Loucy (cell line): ENCODE data around the gene LRP1-AS.

Experiments used
- H2AFZ ChIP-seq: fragments of 200-600 bp; sonication (generic); 2 replicates; pipeline ENCODE4 v1.6.0; 2016; ENCODE audit warnings: antibody characterized with exemption, mild to moderate bottlenecking, low read length, moderate library complexity
- H3F3A ChIP-seq: fragments of 200-600 bp; 2 replicates; pipeline ENCODE4 v1.6.0; 2016; ENCODE audit warnings: antibody characterized with exemption, low read depth, mild to moderate bottlenecking
- H3K27me3 ChIP-seq: fragments of 200-600 bp; sonication (generic); 2 replicates; pipeline ENCODE4 v1.6.1; 2014; ENCODE audit warnings: low read length, mild to moderate bottlenecking; ENCODE audit not compliant: insufficient read depth, poor library complexity, severe bottlenecking
- H3K36me3 ChIP-seq: fragments of 200-600 bp; sonication (generic); 2 replicates; pipeline ENCODE4 v1.6.1; 2016; ENCODE audit warnings: low read length; ENCODE audit not compliant: insufficient read depth
- H3K4me1 ChIP-seq: fragments of 200-600 bp; sonication (generic); 2 replicates; pipeline ENCODE4 v1.5.1; 2014; ENCODE audit warnings: low read length, mild to moderate bottlenecking; ENCODE audit not compliant: insufficient read depth, poor library complexity, severe bottlenecking
- H3K4me2 ChIP-seq: fragments of 200-600 bp; sonication (generic); 2 replicates; pipeline ENCODE4 v1.6.0; 2014; ENCODE audit warnings: antibody characterized with exemption, low read length, low read depth, mild to moderate bottlenecking; ENCODE audit not compliant: poor library complexity, severe bottlenecking
- H3K4me3 ChIP-seq: fragments of 200-600 bp; sonication (generic); 2 replicates; pipeline ENCODE4 v1.5.1; 2014; ENCODE audit warnings: low read length, mild to moderate bottlenecking, mixed read lengths; ENCODE audit not compliant: poor library complexity, severe bottlenecking
- H3K79me2 ChIP-seq: fragments of 200-600 bp; sonication (generic); 2 replicates; pipeline ENCODE4 v1.6.1; 2014; ENCODE audit warnings: low read length; ENCODE audit not compliant: insufficient read depth
- H3K9ac ChIP-seq: fragments of 200-600 bp; sonication (generic); 2 replicates; pipeline ENCODE4 v1.6.0; 2014; ENCODE audit warnings: mild to moderate bottlenecking, low read depth, low read length, moderate library complexity; ENCODE audit not compliant: poor library complexity, severe bottlenecking
- H3K9me2 ChIP-seq: fragments of 200-600 bp; sonication (generic); replicated peaks from 2 replicates; pipeline ENCODE4 v1.6.1; 2016; ENCODE audit warnings: low read depth, low read length, mixed read lengths
- H3K9me3 ChIP-seq: fragments of 200-600 bp; sonication (generic); 2 replicates; pipeline ENCODE4 v1.6.1; 2014; ENCODE audit warnings: mild to moderate bottlenecking, antibody characterized with exemption, low read length, low read depth; ENCODE audit not compliant: insufficient read depth
- H4K20me1 ChIP-seq: fragments of 200-600 bp; sonication (generic); 2 replicates; pipeline ENCODE4 v1.6.0; 2014; ENCODE audit warnings: antibody characterized with exemption, low read length, mild to moderate bottlenecking; ENCODE audit not compliant: insufficient read depth, poor library complexity, severe bottlenecking
- EZH2phosphoT487 ChIP-seq: fragments of 200-600 bp; IDR thresholded peaks from 2 replicates; pipeline ENCODE4 v1.6.1; 2018; ENCODE audit warnings: antibody characterized with exemption, mild to moderate bottlenecking, moderate library complexity, borderline replicate concordance
- TF ChIP-seq, protein P1 (sequence below): fragments of 200-600 bp; sonication (generic); conservative IDR thresholded peaks from 2 replicates; pipeline ENCODE4 v1.5.1; 2014; ENCODE audit warnings: mild to moderate bottlenecking, antibody characterized with exemption, low read length

LRP1-AS gene

GRCh38 chr12:57178213-57178612 lies 30.8 kb upstream of the LRP1-AS start:
- Histone ChIP-seq H4K20me1 (no peaks in the 10 kb centered on the region), H3K9me2 (no peaks in the 10 kb centered on the region), H3F3A (no peaks in the 10 kb centered on the region), H3K9ac (no peak overlapping the region), H3K4me1 (no peaks in the 10 kb centered on the region), H2AFZ (no peak overlapping the region), H3K4me3 (no peak overlapping the region), H3K79me2 (no peaks in the 10 kb centered on the region), H3K4me2 (no peak overlapping the region), H3K27me3 (no peaks in the 10 kb centered on the region), H3K36me3 (no peaks in the 10 kb centered on the region), H3K9me3 (no peaks in the 10 kb centered on the region)
- TF ChIP-seq, protein P1, sequence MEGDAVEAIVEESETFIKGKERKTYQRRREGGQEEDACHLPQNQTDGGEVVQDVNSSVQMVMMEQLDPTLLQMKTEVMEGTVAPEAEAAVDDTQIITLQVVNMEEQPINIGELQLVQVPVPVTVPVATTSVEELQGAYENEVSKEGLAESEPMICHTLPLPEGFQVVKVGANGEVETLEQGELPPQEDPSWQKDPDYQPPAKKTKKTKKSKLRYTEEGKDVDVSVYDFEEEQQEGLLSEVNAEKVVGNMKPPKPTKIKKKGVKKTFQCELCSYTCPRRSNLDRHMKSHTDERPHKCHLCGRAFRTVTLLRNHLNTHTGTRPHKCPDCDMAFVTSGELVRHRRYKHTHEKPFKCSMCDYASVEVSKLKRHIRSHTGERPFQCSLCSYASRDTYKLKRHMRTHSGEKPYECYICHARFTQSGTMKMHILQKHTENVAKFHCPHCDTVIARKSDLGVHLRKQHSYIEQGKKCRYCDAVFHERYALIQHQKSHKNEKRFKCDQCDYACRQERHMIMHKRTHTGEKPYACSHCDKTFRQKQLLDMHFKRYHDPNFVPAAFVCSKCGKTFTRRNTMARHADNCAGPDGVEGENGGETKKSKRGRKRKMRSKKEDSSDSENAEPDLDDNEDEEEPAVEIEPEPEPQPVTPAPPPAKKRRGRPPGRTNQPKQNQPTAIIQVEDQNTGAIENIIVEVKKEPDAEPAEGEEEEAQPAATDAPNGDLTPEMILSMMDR, result no peak
- no peak for TF ChIP-seq EZH2phosphoT487

DNA sequence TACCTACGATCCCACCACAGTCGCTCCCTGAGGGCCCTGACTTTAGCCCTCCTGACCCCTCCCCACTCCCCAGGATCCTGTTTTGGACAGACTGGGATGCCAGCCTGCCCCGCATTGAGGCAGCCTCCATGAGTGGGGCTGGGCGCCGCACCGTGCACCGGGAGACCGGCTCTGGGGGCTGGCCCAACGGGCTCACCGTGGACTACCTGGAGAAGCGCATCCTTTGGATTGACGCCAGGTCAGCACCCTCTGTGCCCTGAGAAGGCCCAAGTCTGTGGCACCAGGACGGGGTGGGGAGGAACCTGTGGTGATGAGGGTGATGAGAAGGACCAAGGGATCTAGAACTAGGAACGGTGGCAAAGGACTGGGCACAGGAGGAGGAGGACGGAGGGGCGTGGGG lies 29.9 kb upstream of the LRP1-AS start:
- Histone ChIP-seq H3F3A (no peaks in the 10 kb centered on the region), H3K27me3 (no peaks in the 10 kb centered on the region), H3K4me3 (no peak overlapping the region), H3K9ac (no peak overlapping the region), H4K20me1 (no peaks in the 10 kb centered on the region), H3K9me3 (no peaks in the 10 kb centered on the region), H3K4me2 (no peak overlapping the region), H3K9me2 (no peaks in the 10 kb centered on the region), H3K4me1 (no peaks in the 10 kb centered on the region), H3K79me2 (no peaks in the 10 kb centered on the region), H2AFZ (no peak overlapping the region), H3K36me3 (no peaks in the 10 kb centered on the region)
- no peak for TF ChIP-seq EZH2phosphoT487
- TF ChIP-seq, protein P1, result no peak

GRCh38 chr12:57176846-57177245 lies 29.4 kb upstream of the LRP1-AS start:
- Histone ChIP-seq H3K9ac (no peak overlapping the region), H3K4me3 (no peak overlapping the region), H3K9me3 (no peaks in the 10 kb centered on the region), H3F3A (no peaks in the 10 kb centered on the region), H2AFZ (no peak overlapping the region), H3K27me3 (no peaks in the 10 kb centered on the region), H3K4me1 (no peaks in the 10 kb centered on the region), H3K36me3 (no peaks in the 10 kb centered on the region), H3K9me2 (no peaks in the 10 kb centered on the region), H3K4me2 (no peak overlapping the region), H4K20me1 (no peaks in the 10 kb centered on the region), H3K79me2 (no peaks in the 10 kb centered on the region)
- no peak for TF ChIP-seq EZH2phosphoT487
- TF ChIP-seq, protein P1, result no peak
